IMR-90 (cell line): ENCODE measurements around the gene KCNQ1.

Source experiments
- CEBPB ChIP-seq: IDR thresholded peaks from 2 replicates; pipeline ENCODE4 v1.6.1; 2012; ENCODE audit warnings: low read depth, low read length, improper control_type of control experiment
- CTCF ChIP-seq: conservative IDR thresholded peaks from 2 replicates; pipeline ENCODE4 v1.5.1; 2012; ENCODE audit warnings: mild to moderate bottlenecking, low read depth, low read length, improper control_type of control experiment
- MAZ ChIP-seq: IDR thresholded peaks from 2 replicates; pipeline ENCODE4 v1.6.1; 2012; ENCODE audit warnings: low read depth, mild to moderate bottlenecking, low read length, improper control_type of control experiment, moderate library complexity, borderline replicate concordance
- NFE2L2 ChIP-seq: fragments of 150-350 bp; IDR thresholded peaks from 2 replicates; pipeline ENCODE4 v1.6.1; 2016; ENCODE audit warnings: low read depth, mild to moderate bottlenecking, low read length
- POLR2A ChIP-seq: IDR thresholded peaks from 2 replicates; pipeline ENCODE4 v1.6.1; 2012; ENCODE audit warnings: mild to moderate bottlenecking, low read depth, low read length
- RFX5 ChIP-seq: IDR thresholded peaks from 2 replicates; pipeline ENCODE4 v1.8.0; 2012; ENCODE audit warnings: low read depth, mild to moderate bottlenecking, low read length, moderate library complexity
- SMC3 ChIP-seq: fragments of 150-350 bp; IDR thresholded peaks from 2 replicates; pipeline ENCODE4 v1.6.1; 2016; ENCODE audit warnings: low read depth, mild to moderate bottlenecking, antibody characterized with exemption, low read length, moderate library complexity
- TF ChIP-seq, protein P1 (sequence below): fragments of 150-350 bp; IDR thresholded peaks from 2 replicates; pipeline ENCODE4 v1.6.1; 2017; ENCODE audit warnings: mild to moderate bottlenecking, antibody characterized with exemption, low read length, low read depth
- TF ChIP-seq, protein P2 (sequence below): fragments of 150-350 bp; IDR thresholded peaks from 2 replicates; pipeline ENCODE4 v1.6.1; 2016; ENCODE audit warnings: low read depth, mild to moderate bottlenecking, low read length, moderate library complexity, borderline replicate concordance

- TF ChIP-seq CTCF (no peak), CEBPB (no peak), POLR2A (no peak), RFX5 (no peak), SMC3 (no peak), NFE2L2 (no peak), MAZ (no peak)
- TF ChIP-seq, protein P1, sequence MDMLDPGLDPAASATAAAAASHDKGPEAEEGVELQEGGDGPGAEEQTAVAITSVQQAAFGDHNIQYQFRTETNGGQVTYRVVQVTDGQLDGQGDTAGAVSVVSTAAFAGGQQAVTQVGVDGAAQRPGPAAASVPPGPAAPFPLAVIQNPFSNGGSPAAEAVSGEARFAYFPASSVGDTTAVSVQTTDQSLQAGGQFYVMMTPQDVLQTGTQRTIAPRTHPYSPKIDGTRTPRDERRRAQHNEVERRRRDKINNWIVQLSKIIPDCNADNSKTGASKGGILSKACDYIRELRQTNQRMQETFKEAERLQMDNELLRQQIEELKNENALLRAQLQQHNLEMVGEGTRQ: no peak
- TF ChIP-seq, protein P2, sequence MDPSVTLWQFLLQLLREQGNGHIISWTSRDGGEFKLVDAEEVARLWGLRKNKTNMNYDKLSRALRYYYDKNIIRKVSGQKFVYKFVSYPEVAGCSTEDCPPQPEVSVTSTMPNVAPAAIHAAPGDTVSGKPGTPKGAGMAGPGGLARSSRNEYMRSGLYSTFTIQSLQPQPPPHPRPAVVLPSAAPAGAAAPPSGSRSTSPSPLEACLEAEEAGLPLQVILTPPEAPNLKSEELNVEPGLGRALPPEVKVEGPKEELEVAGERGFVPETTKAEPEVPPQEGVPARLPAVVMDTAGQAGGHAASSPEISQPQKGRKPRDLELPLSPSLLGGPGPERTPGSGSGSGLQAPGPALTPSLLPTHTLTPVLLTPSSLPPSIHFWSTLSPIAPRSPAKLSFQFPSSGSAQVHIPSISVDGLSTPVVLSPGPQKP: no peak
Measured at GRCh38 chr11:2439820-2440219, 5.0 kb upstream of the KCNQ1 start.
